ENCODE results near the gene CLEC3A. TPM values are rescaled to one million over a fixed set of nuclear protein-coding genes. Genes with fewer than 3 reads are reported as not detected.

The CLEC3A gene, protein sequence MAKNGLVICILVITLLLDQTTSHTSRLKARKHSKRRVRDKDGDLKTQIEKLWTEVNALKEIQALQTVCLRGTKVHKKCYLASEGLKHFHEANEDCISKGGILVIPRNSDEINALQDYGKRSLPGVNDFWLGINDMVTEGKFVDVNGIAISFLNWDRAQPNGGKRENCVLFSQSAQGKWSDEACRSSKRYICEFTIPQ
- under 1 TPM in 2 of 4 donors, not detected in 2; 0.27 to 0.47 TPM for total RNA-seq

DNA sequence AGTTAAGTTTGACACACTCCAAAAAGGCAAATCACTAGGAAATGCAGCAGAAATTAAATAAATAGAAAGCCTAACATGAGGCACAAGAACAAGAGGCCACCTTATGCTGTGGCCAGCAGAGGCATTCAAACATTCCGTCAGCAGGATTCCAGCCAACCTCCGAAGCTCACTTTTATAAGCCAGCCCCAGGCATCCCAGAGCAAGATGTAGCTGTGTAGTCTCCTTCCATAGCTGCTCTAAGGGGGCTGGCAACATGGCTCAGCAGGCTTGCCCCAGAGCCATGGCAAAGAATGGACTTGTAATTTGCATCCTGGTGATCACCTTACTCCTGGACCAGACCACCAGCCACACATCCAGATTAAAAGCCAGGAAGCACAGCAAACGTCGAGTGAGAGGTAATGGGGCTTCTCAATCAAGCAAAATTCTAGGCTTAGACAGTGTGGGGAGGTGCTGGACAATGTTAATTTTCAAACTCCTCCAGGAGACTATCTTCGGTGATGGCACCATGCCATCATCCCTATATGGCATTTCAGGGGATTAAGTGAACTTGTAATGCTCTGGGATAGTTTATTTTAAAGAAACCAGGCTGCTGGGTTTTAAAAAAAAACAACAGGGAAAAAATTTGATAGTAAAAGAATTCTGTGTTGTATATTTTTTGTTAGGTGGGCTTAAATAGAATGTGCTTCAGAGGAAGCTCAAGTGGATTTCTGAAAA, at the start of gene CLEC3A:
TSS of gene CLEC3A (plus strand) at position 202 of the 714 bp plus-strand sequence. CDS start at position 281, 79 bp downstream.
- TF ChIP-seq POLR2A (IDR thresholded peaks at IDR 0.05) (no peak), POLR2AphosphoS5 (IDR thresholded peaks at IDR 0.05) (no peak), EP300 (IDR thresholded peaks at IDR 0.05) (no peak)
- TF ChIP-seq, protein P1, sequence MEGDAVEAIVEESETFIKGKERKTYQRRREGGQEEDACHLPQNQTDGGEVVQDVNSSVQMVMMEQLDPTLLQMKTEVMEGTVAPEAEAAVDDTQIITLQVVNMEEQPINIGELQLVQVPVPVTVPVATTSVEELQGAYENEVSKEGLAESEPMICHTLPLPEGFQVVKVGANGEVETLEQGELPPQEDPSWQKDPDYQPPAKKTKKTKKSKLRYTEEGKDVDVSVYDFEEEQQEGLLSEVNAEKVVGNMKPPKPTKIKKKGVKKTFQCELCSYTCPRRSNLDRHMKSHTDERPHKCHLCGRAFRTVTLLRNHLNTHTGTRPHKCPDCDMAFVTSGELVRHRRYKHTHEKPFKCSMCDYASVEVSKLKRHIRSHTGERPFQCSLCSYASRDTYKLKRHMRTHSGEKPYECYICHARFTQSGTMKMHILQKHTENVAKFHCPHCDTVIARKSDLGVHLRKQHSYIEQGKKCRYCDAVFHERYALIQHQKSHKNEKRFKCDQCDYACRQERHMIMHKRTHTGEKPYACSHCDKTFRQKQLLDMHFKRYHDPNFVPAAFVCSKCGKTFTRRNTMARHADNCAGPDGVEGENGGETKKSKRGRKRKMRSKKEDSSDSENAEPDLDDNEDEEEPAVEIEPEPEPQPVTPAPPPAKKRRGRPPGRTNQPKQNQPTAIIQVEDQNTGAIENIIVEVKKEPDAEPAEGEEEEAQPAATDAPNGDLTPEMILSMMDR (IDR thresholded peaks at IDR 0.05): no peak
- Histone ChIP-seq H3K9me3 (no peaks in the 10 kb centered on the region), H3K36me3 (no peaks in the 10 kb centered on the region), H3K27ac (no peak within 1 kb of the TSS), H3K4me1 (no peaks in the 10 kb centered on the region), H3K4me3 (no peak within 1 kb of the TSS), H3K27me3 (peaks cover 4% of the 10 kb centered on the region)
- no peak for ATAC-seq
- WGBS, 2 donors (ENCODE audit: low coverage in 1 of 2): 10 to 22% methylated on average over 2 to 5 of the region's 5 CpGs

DNA sequence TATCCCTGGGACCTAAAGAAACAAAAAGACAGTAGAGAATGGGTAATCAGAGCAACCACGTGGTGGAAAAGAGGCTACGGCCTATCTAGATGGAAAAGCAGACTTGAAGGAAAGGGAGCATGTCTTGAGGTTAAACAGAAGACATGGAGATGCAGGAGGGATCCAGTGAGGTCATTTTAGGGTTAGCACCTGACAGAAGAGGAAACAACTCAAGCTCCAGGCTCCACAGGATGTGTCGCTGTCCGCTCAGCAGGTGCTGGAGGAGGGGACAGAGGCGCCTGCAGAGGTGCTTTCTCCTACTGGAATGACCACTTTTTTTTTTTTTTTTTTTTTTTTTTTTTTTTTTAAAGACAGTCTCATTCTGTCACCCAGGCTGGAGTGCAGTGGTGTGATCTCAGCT, 47.5 kb upstream of the CLEC3A start:
- WGBS, 2 donors (ENCODE audit: low coverage in 1 of 2): 62 to 78% methylated on average over 2 to 5 of the region's 5 CpGs
- Histone ChIP-seq H3K4me3 (no peak overlapping the region), H3K9me3 (no peaks in the 10 kb centered on the region), H3K36me3 (no peaks in the 10 kb centered on the region), H3K4me1 (no peaks in the 10 kb centered on the region), H3K27ac (no peak overlapping the region), H3K27me3 (peaks cover 9% of the 10 kb centered on the region)
- TF ChIP-seq, protein P1 (IDR thresholded peaks at IDR 0.05): no peak
- TF ChIP-seq POLR2AphosphoS5 (IDR thresholded peaks at IDR 0.05) (no peak), EP300 (IDR thresholded peaks at IDR 0.05) (no peak), POLR2A (IDR thresholded peaks at IDR 0.05) (no peak)
- no peak for ATAC-seq

DNA sequence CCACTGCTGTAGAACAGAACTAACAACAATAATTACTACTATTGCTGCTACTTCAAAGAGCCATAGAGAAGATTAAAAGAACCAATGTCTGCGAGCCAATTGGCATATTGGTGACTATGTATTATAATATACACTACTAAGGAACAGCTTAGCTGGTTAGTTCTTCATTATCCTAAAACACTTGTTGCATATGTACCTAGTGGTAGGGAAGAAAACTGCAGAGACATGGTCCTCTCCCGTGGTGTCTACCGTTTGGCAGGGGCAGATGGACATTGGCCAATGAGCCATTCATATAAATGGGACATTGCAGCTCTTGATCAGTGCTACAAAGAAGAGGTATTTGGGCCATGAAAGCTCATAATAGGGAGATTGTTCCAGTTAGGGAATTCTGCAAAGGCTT, 46.4 kb upstream of the CLEC3A start:
- 52 to 57% methylated on average over 3 of the region's 3 CpGs for WGBS, 2 donors (ENCODE audit: low coverage in 1 of 2)
- TF ChIP-seq POLR2A (IDR thresholded peaks at IDR 0.05) (no peak), POLR2AphosphoS5 (IDR thresholded peaks at IDR 0.05) (no peak), EP300 (IDR thresholded peaks at IDR 0.05) (no peak)
- TF ChIP-seq, protein P1 (IDR thresholded peaks at IDR 0.05): no peak
- Histone ChIP-seq H3K27me3 (peaks cover 9% of the 10 kb centered on the region), H3K4me3 (no peak overlapping the region), H3K36me3 (no peaks in the 10 kb centered on the region), H3K4me1 (no peaks in the 10 kb centered on the region), H3K27ac (no peak overlapping the region), H3K9me3 (no peaks in the 10 kb centered on the region)
- ATAC-seq: no peak

DNA sequence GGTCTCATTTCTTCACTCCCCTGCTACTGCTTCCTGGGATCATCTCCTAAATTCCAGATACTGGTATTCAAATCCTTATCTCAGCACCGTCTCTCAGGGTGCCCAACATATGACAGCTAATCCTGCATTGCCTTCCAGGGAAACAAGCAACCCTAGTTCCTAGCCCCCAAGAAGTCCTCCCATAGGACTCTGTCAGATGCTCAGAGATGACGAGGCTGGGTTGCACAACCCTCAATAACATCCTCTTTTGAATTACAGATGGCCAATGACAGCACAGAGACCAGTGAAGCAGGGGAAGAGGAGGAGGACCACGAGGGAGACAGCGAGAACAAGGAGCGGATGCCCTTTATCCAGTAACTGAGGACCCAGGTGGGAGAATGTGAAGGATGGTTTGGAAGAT, 45.0 kb upstream of the CLEC3A start:
- ATAC-seq: no peak
- Histone ChIP-seq H3K4me3 (no peak overlapping the region), H3K4me1 (no peaks in the 10 kb centered on the region), H3K9me3 (no peaks in the 10 kb centered on the region), H3K27ac (no peak overlapping the region), H3K36me3 (no peaks in the 10 kb centered on the region), H3K27me3 (peaks cover 9% of the 10 kb centered on the region)
- TF ChIP-seq POLR2AphosphoS5 (IDR thresholded peaks at IDR 0.05): no peak
- no peak for TF ChIP-seq EP300 (IDR thresholded peaks at IDR 0.05)
- TF ChIP-seq, protein P1 (IDR thresholded peaks at IDR 0.05): no peak
- no peak for TF ChIP-seq POLR2A (IDR thresholded peaks at IDR 0.05)
- 71 to 81% methylated on average over 1 to 5 of the region's 5 CpGs for WGBS, 2 donors (ENCODE audit: low coverage in 1 of 2)

DNA sequence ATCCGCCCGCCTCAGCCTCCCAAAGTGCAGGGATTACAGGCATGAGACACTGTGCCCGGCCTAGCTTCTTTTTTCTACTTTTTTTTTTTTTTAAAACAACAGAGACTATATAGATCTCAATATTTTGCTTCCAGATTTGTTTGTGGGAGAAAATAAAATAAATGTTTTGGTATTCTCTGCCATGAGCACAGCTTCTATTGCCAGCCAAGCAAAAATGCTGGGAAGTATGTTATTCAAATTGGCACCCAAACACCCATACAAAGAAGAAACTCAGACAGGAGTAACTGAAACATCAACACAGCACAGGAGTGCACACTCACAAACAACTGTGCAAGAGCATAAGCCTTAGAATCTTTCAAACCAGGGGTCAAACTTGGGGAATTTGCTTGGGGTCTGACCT, 37.2 kb upstream of the CLEC3A start:
- Histone ChIP-seq H3K36me3 (no peaks in the 10 kb centered on the region), H3K9me3 (no peaks in the 10 kb centered on the region), H3K4me3 (no peak overlapping the region), H3K27me3 (no peaks in the 10 kb centered on the region), H3K4me1 (peaks cover 0 to 13% (median 0%) of the 10 kb centered on the region in 3 donors), H3K27ac (no peak overlapping the region)
- no peak for ATAC-seq
- 90 to 100% methylated on average over 1 to 3 of the region's 3 CpGs for WGBS, 2 donors (ENCODE audit: low coverage in 1 of 2)
- no peak for TF ChIP-seq EP300 (IDR thresholded peaks at IDR 0.05)
- no peak for TF ChIP-seq POLR2AphosphoS5 (IDR thresholded peaks at IDR 0.05)
- TF ChIP-seq, protein P1 (IDR thresholded peaks at IDR 0.05): no peak
- TF ChIP-seq POLR2A (IDR thresholded peaks at IDR 0.05): no peak
